Prostate gland (tissue), 2 donors: Measurements from ENCODE around the gene COA8.

Source experiments
- CTCF ChIP-seq, 4 experiments: fragments of 200-600 bp in 2 of 4; fragments of 450-650 bp in 2 of 4; sonication (generic) in 2 of 4; IDR thresholded peaks; 1 replicate in 3 of 4; 2 replicates in 1 of 4; pipeline ENCODE4 v1.5.1; 2016 to 2019; ENCODE audit warnings: antibody characterized with exemption in 4 of 4, mild to moderate bottlenecking in 2 of 4, moderate library complexity in 2 of 4
- POLR2A ChIP-seq: fragments of 450-650 bp; IDR thresholded peaks from one replicate; pipeline ENCODE4 v1.6.1; 2016; ENCODE audit warnings: antibody characterized with exemption, mild to moderate bottlenecking
- POLR2AphosphoS5 ChIP-seq: sonication (generic); formaldehyde crosslinking; IDR thresholded peaks from one replicate; pipeline ENCODE4 v1.6.1; 2017; ENCODE audit warnings: antibody characterized with exemption

GRCh38 chr14:103584326-103584915 is 21.7 kb downstream of the COA8 start:
- TF ChIP-seq CTCF (IDR thresholded peaks at IDR 0.05) (no peak), POLR2A (no peak), POLR2AphosphoS5 (no peak)
